ENCODE data around the gene FAM120B.
"Not testable (repeated sequence)": the region's sequence is repeated elsewhere in the genome, so short reads cannot be mapped to it uniquely, and the experiment has no call there.

FAM120B gene

GRCh38 chr6:170394980-170395379, 88.4 kb downstream of the FAM120B start:
- no peak for DNase-seq

GRCh38 chr6:170398743-170399369, 92.3 kb downstream of the FAM120B start:
- not testable (repeated sequence) for DNase-seq

- not testable (repeated sequence) for DNase-seq
Observed at GRCh38 chr6:170399955-170400558, 93.5 kb downstream of the FAM120B start.

GRCh38 chr6:170402318-170403040, 95.9 kb downstream of the FAM120B start:
- DNase-seq: no peak

GRCh38 chr6:170403451-170403850, 96.9 kb downstream of the FAM120B start:
- no peak for DNase-seq

GRCh38 chr6:170404036-170404435, 97.5 kb downstream of the FAM120B start:
- DNase-seq: no peak

GRCh38 chr6:170404697-170405096, 98.1 kb downstream of the FAM120B start:
- DNase-seq: no peak

GRCh38 chr6:170405311-170405975, 98.9 kb downstream of the FAM120B start:
- no peak for DNase-seq

GRCh38 chr6:170407200-170407599, 100.6 kb downstream of the FAM120B start:
- DNase-seq: no peak

GRCh38 chr6:170407932-170408331, 101.4 kb downstream of the FAM120B start:
- no peak for DNase-seq

- DNase-seq: not testable (repeated sequence)
Observed at GRCh38 chr6:170409746-170410145, 103.2 kb downstream of the FAM120B start.

GRCh38 chr6:170410241-170410640, 103.7 kb downstream of the FAM120B start:
- DNase-seq: no peak

- DNase-seq: no peak
Observed at GRCh38 chr6:170415318-170415717, 108.8 kb downstream of the FAM120B start.

- no peak for DNase-seq
Observed at GRCh38 chr6:170416303-170416702, 109.7 kb downstream of the FAM120B start.

GRCh38 chr6:170416959-170417606, 110.5 kb downstream of the FAM120B start:
- DNase-seq: no peak

GRCh38 chr6:170417881-170418280, 111.3 kb downstream of the FAM120B start:
- no peak for DNase-seq

- DNase-seq: no peak
Observed at GRCh38 chr6:170420283-170420682, 113.7 kb downstream of the FAM120B start.

GRCh38 chr6:170420791-170421776, 114.5 kb downstream of the FAM120B start:
- no peak for DNase-seq

- DNase-seq: no peak
Observed at GRCh38 chr6:170421921-170422320, 115.4 kb downstream of the FAM120B start.

GRCh38 chr6:170423030-170423429, 116.5 kb downstream of the FAM120B start:
- no peak for DNase-seq

- no peak for DNase-seq
Observed at GRCh38 chr6:170423814-170424603, 117.5 kb downstream of the FAM120B start.

Measured in femur (tissue), 1 donor.